GM19467 (cell line): Measurements from ENCODE around the gene DHX36.

Experiments used
- ATAC-seq: cut with Tn5 transposase; IDR thresholded peaks from one replicate; pipeline ENCODE4 v1.9.1; 2021; ENCODE audit warnings: mild to moderate bottlenecking, moderate library complexity; ENCODE audit not compliant: unreplicated experiment

The DHX36 gene

DNA sequence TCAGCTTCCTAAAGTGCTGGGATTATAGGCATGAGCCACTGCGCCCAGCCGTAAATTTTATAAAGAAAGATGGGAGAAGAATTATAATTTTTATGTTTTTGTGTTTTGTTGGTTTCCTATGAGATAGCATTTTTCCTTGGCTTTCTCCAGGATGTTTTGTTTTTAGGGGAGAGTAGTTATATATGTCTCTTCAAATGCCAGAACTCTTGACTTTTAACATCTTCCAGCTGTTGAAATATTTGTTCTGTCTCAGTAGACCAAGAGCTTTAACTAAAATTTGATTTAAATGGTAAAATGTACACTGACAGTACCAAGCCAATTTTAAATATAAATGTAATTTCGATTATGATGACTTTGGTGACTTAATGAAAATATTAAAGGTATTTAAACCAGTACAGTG, 96.8 kb downstream of the DHX36 start:
- no peak for ATAC-seq

DNA sequence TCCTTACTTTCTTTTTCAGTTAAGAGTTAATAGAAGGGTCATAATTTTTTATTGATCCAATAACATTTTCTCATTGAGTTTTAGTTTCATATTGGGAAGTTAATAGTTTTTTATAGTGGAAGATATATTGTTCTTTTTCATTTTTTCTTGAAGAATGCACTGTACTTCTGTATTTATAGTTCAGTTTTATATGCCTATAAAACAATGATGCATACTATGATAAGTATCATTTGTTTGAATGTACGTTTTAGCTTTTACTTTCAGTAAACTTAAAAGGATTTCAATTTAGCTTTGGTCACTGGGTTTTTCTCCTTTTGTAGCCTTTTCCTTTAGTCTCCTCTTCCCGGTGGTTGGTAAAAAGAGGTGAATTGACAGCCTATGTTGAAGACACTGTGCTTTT, 98.8 kb downstream of the DHX36 start:
- no peak for ATAC-seq

DNA sequence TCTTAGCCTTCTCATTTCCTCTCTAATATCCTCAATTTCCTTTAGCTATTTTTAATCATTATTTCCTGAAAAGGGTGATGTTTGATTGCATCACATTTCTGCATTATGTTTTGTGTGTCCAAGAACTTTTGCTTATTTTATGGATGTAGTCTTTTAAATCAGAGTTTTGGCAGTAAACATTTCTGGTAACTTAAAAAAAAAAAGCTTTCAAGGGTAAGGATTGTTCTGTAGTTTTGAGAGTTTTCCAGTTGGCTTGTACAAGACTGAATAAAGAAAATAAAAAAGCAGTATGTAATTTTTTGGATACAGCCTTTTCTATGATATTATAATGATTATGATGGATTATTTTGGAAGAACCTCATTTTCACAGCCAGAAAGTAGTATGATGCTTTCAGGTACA, 99.4 kb downstream of the DHX36 start:
- no peak for ATAC-seq

DNA sequence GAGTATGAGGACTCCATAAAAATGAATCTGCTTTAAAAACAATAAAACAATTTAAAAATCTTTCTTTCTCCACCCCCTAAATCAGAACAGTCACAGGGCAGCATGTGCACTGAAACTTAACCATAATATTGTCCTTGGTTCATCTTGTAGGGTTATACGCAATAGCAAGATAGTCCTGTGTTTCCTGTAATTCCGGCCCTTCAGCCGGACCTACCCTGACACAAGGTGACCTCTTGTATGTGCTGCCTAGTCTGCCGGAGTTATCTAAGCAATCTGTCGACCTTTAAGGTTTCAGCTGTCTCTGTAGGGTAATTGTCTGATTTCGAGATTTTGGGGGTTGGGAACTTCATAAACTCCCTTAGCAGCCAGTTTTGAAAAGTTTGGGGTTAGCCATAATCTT, 99.9 kb downstream of the DHX36 start:
- no peak for ATAC-seq

DNA sequence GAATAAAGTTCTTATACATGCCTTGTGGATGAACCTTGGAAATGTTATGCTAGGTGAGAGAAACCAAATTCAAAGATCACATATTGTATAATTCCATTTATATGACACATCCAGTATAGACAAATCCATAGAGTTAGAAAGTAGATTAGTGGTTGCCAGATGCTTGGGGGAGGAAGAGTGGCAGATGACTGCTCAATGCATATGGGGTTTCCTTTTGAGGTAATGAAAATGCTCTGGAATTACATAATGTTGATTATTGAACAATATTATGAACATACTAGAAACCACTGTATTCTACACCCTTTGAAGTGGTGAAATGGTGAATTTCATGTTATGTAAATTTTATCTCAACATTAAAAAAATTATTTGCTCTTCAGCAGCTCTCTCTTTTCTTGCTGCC, 100.8 kb downstream of the DHX36 start:
- ATAC-seq = no peak
